ENCODE data around the gene ROBO2.

- TF ChIP-seq CTCF (IDR thresholded peaks at IDR 0.05) (no peak), POLR2A (IDR thresholded peaks at IDR 0.05) (no peak)
These were observed 550.3 kb downstream of the ROBO2 start for GRCh38 chr3:77590191-77590590.

Measured in esophagus squamous epithelium (tissue), 4 donors.